ENCODE results near the gene GTF2E1.
"Not testable (repeated sequence)": the region's sequence is repeated elsewhere in the genome, so short reads cannot be mapped to it uniquely, and the experiment has no call there.

Gene GTF2E1

GRCh38 chr3:120775411-120775810 lies 32.9 kb downstream of the GTF2E1 start:
- Histone ChIP-seq H3K27ac (ENCODE audit: low read length) (no peak overlapping the region), H3K36me3 (ENCODE audit: control insufficient read depth in 1 of 2, insufficient read depth in 2 of 2, low read length in 2 of 2) (peaks cover 5 to 12% of the 10 kb centered on the region in 2 donors), H3K27me3 (ENCODE audit: low read depth, low read length) (no peaks in the 10 kb centered on the region), H3K9me3 (ENCODE audit: control insufficient read depth in 1 of 2, low read length in 2 of 2) (no peaks in the 10 kb centered on the region), H3K4me1 (ENCODE audit: control insufficient read depth in 1 of 2, insufficient read depth in 2 of 2, low read length in 2 of 2) (no peaks in the 10 kb centered on the region), H3K4me3 (ENCODE audit: low read depth in 1 of 2, low read length in 2 of 2) (no peak overlapping the region)

DNA sequence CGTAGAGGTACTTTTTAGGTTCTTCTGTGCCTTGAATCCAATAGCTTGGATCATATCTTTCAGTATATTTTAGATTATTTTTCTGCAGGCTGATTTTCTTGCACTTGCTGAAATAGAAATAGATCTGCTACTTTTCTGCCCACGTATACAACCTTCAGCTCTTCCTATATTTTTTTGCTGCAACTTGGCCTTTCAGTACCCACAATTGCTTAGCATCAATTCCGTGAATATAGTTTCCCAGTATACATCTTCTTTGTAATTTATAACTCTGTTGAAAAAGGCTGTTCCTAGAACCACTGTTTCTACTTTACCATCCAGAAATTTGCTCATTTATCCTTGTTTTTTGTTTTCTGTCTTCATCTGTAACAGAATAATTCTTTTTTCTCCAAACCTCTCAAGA lies 36.2 kb downstream of the GTF2E1 start:
- Histone ChIP-seq H3K4me1 (ENCODE audit: control insufficient read depth in 1 of 2, insufficient read depth in 2 of 2, low read length in 2 of 2) (no peaks in the 10 kb centered on the region), H3K36me3 (ENCODE audit: control insufficient read depth in 1 of 2, insufficient read depth in 2 of 2, low read length in 2 of 2) (peaks cover 17 to 18% of the 10 kb centered on the region in 2 donors), H3K9me3 (ENCODE audit: control insufficient read depth in 1 of 2, low read length in 2 of 2) (no peaks in the 10 kb centered on the region), H3K4me3 (ENCODE audit: low read depth in 1 of 2, low read length in 2 of 2) (no peak overlapping the region), H3K27me3 (ENCODE audit: low read depth, low read length) (no peaks in the 10 kb centered on the region), H3K27ac (ENCODE audit: low read length) (no peak overlapping the region)

DNA sequence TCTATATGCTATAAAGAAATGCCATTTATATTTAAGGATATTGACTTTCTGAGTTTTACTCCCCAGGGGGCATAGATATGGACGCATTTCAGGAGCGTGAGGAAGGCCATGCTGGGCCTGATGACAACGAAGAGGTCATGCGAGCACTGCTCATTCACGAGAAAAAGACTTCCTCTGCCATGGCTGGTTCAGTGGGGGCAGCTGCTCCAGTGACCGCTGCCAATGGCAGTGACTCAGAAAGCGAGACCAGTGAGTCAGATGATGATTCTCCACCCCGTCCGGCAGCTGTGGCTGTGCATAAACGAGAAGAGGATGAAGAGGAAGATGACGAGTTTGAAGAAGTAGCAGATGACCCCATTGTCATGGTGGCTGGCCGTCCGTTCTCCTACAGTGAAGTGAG lies 38.4 kb downstream of the GTF2E1 start:
- Histone ChIP-seq H3K27me3 (ENCODE audit: low read depth, low read length) (no peaks in the 10 kb centered on the region), H3K4me1 (ENCODE audit: control insufficient read depth in 1 of 2, insufficient read depth in 2 of 2, low read length in 2 of 2) (no peaks in the 10 kb centered on the region), H3K9me3 (ENCODE audit: control insufficient read depth in 1 of 2, low read length in 2 of 2) (no peaks in the 10 kb centered on the region), H3K27ac (ENCODE audit: low read length) (no peak overlapping the region), H3K36me3 (ENCODE audit: control insufficient read depth in 1 of 2, insufficient read depth in 2 of 2, low read length in 2 of 2) (peaks cover 17 to 18% of the 10 kb centered on the region in 2 donors), H3K4me3 (ENCODE audit: low read depth in 1 of 2, low read length in 2 of 2) (no peak overlapping the region)

DNA sequence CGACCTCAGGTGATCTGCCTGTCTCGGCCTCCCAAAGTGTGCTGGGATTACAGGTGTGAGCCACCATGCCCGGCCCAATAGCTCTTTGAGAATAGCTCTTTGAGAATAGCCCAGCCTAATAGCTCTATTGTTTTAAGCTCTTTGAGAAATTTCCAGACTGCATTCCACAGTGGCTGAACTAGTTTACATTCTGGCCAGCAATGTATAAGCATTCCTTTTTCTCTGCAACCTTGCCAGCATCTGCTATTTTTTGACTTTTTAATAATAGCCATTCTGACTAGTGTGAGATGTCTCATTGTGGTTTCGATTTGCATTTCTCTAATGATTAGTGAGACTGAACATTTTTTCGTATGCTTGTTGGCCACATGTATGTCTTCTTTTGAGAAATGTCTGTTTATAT lies 43.3 kb downstream of the GTF2E1 start:
- not testable (repeated sequence) for H3K9me3 ChIP-seq (ENCODE audit: control insufficient read depth in 1 of 2, low read length in 2 of 2); H3K27ac ChIP-seq (ENCODE audit: low read length); H3K4me3 ChIP-seq (ENCODE audit: low read depth in 1 of 2, low read length in 2 of 2); H3K4me1 ChIP-seq (ENCODE audit: control insufficient read depth in 1 of 2, insufficient read depth in 2 of 2, low read length in 2 of 2); H3K27me3 ChIP-seq (ENCODE audit: low read depth, low read length)
- H3K36me3 ChIP-seq (ENCODE audit: control insufficient read depth in 1 of 2, insufficient read depth in 2 of 2, low read length in 2 of 2): peaks cover 5 to 12% of the 10 kb centered on the region in 2 donors

DNA sequence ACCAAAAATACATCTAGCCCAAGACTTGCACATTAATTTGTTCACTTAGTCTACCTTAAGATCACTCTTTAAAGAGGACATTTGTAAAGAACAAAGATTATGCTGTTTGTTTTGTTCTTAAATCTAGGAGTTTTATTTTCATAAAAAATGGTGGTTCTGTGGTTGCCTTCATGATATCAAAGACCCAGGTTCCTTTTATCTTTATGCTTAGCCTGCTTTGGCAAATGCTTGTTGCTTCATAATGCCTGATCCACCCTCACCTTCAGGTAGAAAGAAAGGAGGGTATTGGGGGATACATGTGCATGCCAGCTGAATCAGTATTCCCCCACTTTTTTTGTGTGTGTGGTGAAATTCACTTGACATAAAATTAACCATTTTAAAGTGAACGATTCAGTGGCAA lies 48.5 kb downstream of the GTF2E1 start:
- H3K36me3 ChIP-seq (ENCODE audit: control insufficient read depth in 1 of 2, insufficient read depth in 2 of 2, low read length in 2 of 2): no peaks in the 10 kb centered on the region
- no peak overlapping the region for H3K27ac ChIP-seq (ENCODE audit: low read length)
- no peaks in the 10 kb centered on the region for H3K9me3 ChIP-seq (ENCODE audit: control insufficient read depth in 1 of 2, low read length in 2 of 2)
- H3K4me3 ChIP-seq (ENCODE audit: low read depth in 1 of 2, low read length in 2 of 2): no peak overlapping the region
- H3K27me3 ChIP-seq (ENCODE audit: low read depth, low read length): no peaks in the 10 kb centered on the region
- H3K4me1 ChIP-seq (ENCODE audit: control insufficient read depth in 1 of 2, insufficient read depth in 2 of 2, low read length in 2 of 2): no peaks in the 10 kb centered on the region

- Histone ChIP-seq H3K27me3 (ENCODE audit: low read depth, low read length) (no peaks in the 10 kb centered on the region), H3K27ac (ENCODE audit: low read length) (no peak overlapping the region), H3K9me3 (ENCODE audit: control insufficient read depth in 1 of 2, low read length in 2 of 2) (no peaks in the 10 kb centered on the region)
These were observed 49.4 kb downstream of the GTF2E1 start for GRCh38 chr3:120791913-120792312.

DNA sequence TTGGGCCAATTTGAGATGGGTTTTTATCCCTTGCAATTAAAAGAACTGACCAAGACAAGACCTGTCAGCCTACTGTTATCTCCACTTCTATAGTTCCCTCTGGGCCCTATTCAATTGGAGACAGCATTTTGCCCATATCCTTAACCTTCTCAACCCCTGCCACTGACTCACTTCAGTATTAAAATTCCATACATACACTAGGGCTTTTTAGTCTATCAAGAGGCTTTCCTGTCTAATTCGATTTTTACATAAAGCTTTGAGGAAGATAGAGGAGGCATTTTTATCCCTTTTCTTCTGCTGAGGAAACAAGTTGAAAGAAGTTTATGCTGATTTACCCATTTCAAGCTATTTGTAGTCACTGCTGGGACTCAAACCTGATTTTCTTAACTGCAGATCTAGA lies 51.1 kb downstream of the GTF2E1 start:
- Histone ChIP-seq H3K36me3 (ENCODE audit: control insufficient read depth in 1 of 2, insufficient read depth in 2 of 2, low read length in 2 of 2) (no peaks in the 10 kb centered on the region), H3K27me3 (ENCODE audit: low read depth, low read length) (no peaks in the 10 kb centered on the region), H3K27ac (ENCODE audit: low read length) (no peak overlapping the region), H3K4me3 (ENCODE audit: low read depth in 1 of 2, low read length in 2 of 2) (no peak overlapping the region), H3K4me1 (ENCODE audit: control insufficient read depth in 1 of 2, insufficient read depth in 2 of 2, low read length in 2 of 2) (no peaks in the 10 kb centered on the region), H3K9me3 (ENCODE audit: control insufficient read depth in 1 of 2, low read length in 2 of 2) (no peaks in the 10 kb centered on the region)

More at GRCh38 chr3:120791913-120792312, 49.4 kb downstream of the GTF2E1 start:
- Histone ChIP-seq H3K36me3 (ENCODE audit: control insufficient read depth in 1 of 2, insufficient read depth in 2 of 2, low read length in 2 of 2) (no peaks in the 10 kb centered on the region), H3K4me3 (ENCODE audit: low read depth in 1 of 2, low read length in 2 of 2) (no peak overlapping the region), H3K4me1 (ENCODE audit: control insufficient read depth in 1 of 2, insufficient read depth in 2 of 2, low read length in 2 of 2) (no peaks in the 10 kb centered on the region)

GRCh38 chr3:120795017-120795648 lies 52.6 kb downstream of the GTF2E1 start:
- no peak overlapping the region for H3K27ac ChIP-seq (ENCODE audit: low read length)
- no peaks in the 10 kb centered on the region for H3K4me1 ChIP-seq (ENCODE audit: control insufficient read depth in 1 of 2, insufficient read depth in 2 of 2, low read length in 2 of 2)
- no peaks in the 10 kb centered on the region for H3K36me3 ChIP-seq (ENCODE audit: control insufficient read depth in 1 of 2, insufficient read depth in 2 of 2, low read length in 2 of 2)
- no peaks in the 10 kb centered on the region for H3K9me3 ChIP-seq (ENCODE audit: control insufficient read depth in 1 of 2, low read length in 2 of 2)
- H3K4me3 ChIP-seq (ENCODE audit: low read depth in 1 of 2, low read length in 2 of 2): no peak overlapping the region
- H3K27me3 ChIP-seq (ENCODE audit: low read depth, low read length): no peaks in the 10 kb centered on the region

DNA sequence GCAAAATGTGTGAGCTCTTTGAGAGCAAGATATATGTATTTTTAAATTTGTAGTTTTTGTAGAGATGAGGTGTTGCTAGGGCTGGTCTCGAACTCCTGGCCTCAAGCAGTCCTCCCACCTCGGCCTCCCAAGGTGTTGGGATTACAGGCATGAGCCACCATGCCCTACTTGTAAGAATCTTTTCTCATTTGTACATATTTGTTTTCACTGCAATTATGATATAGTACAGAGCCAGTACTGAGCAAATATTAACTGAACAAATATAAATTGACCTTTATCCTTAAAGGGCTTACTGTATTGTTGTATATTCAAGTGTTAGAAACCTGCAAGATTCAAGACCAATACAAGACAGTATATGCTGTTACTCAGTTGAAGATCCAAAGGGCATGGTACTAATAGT lies 53.4 kb downstream of the GTF2E1 start:
- no peaks in the 10 kb centered on the region for H3K27me3 ChIP-seq (ENCODE audit: low read depth, low read length)
- H3K9me3 ChIP-seq (ENCODE audit: control insufficient read depth in 1 of 2, low read length in 2 of 2): no peaks in the 10 kb centered on the region
- no peaks in the 10 kb centered on the region for H3K36me3 ChIP-seq (ENCODE audit: control insufficient read depth in 1 of 2, insufficient read depth in 2 of 2, low read length in 2 of 2)
- H3K4me1 ChIP-seq (ENCODE audit: control insufficient read depth in 1 of 2, insufficient read depth in 2 of 2, low read length in 2 of 2): no peaks in the 10 kb centered on the region
- no peak overlapping the region for H3K4me3 ChIP-seq (ENCODE audit: low read depth in 1 of 2, low read length in 2 of 2)
- H3K27ac ChIP-seq (ENCODE audit: low read length): no peak overlapping the region

GRCh38 chr3:120796976-120797375 lies 54.4 kb downstream of the GTF2E1 start:
- no peaks in the 10 kb centered on the region for H3K27me3 ChIP-seq (ENCODE audit: low read depth, low read length)
- no peak overlapping the region for H3K4me3 ChIP-seq (ENCODE audit: low read depth in 1 of 2, low read length in 2 of 2)
- no peaks in the 10 kb centered on the region for H3K36me3 ChIP-seq (ENCODE audit: control insufficient read depth in 1 of 2, insufficient read depth in 2 of 2, low read length in 2 of 2)
- no peak overlapping the region for H3K27ac ChIP-seq (ENCODE audit: low read length)
- H3K9me3 ChIP-seq (ENCODE audit: control insufficient read depth in 1 of 2, low read length in 2 of 2): no peaks in the 10 kb centered on the region
- H3K4me1 ChIP-seq (ENCODE audit: control insufficient read depth in 1 of 2, insufficient read depth in 2 of 2, low read length in 2 of 2): no peaks in the 10 kb centered on the region

- H3K27me3 ChIP-seq (ENCODE audit: low read depth, low read length): no peaks in the 10 kb centered on the region
- no peaks in the 10 kb centered on the region for H3K9me3 ChIP-seq (ENCODE audit: control insufficient read depth in 1 of 2, low read length in 2 of 2)
- no peak overlapping the region for H3K27ac ChIP-seq (ENCODE audit: low read length)
- no peaks in the 10 kb centered on the region for H3K36me3 ChIP-seq (ENCODE audit: control insufficient read depth in 1 of 2, insufficient read depth in 2 of 2, low read length in 2 of 2)
- H3K4me3 ChIP-seq (ENCODE audit: low read depth in 1 of 2, low read length in 2 of 2): no peak overlapping the region
- no peaks in the 10 kb centered on the region for H3K4me1 ChIP-seq (ENCODE audit: control insufficient read depth in 1 of 2, insufficient read depth in 2 of 2, low read length in 2 of 2)
These were observed 55.3 kb downstream of the GTF2E1 start for GRCh38 chr3:120797857-120798256.

DNA sequence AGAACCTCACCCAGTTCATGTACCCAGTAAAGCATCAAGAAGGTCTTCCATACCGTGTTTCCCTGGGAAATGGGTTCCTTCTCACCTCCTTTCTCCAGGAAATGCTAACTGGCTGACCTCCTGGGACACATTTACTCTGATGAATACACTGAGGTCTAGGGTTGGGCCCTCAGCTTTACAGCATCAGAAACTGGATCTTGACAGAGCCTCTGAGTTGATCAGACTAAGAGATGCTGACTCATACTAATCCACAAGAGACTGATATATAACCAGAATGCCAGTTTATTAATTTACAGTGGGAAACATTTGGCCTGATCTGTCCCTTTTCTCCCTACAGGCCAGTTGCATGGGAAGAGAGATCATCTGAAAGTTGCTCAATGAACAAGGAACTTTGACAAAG lies 55.8 kb downstream of the GTF2E1 start:
- Histone ChIP-seq H3K9me3 (ENCODE audit: control insufficient read depth in 1 of 2, low read length in 2 of 2) (no peaks in the 10 kb centered on the region), H3K36me3 (ENCODE audit: control insufficient read depth in 1 of 2, insufficient read depth in 2 of 2, low read length in 2 of 2) (no peaks in the 10 kb centered on the region), H3K4me1 (ENCODE audit: control insufficient read depth in 1 of 2, insufficient read depth in 2 of 2, low read length in 2 of 2) (no peaks in the 10 kb centered on the region), H3K27ac (ENCODE audit: low read length) (no peak overlapping the region), H3K4me3 (ENCODE audit: low read depth in 1 of 2, low read length in 2 of 2) (no peak overlapping the region), H3K27me3 (ENCODE audit: low read depth, low read length) (no peaks in the 10 kb centered on the region)
